A673 (cell line): ENCODE results near the gene SLC8A3. TPM values are rescaled to one million over a fixed set of nuclear protein-coding genes. Genes with fewer than 3 reads are reported as not detected.

Source experiments
- BruUV-seq: library from RNA; stranded (reverse); fragments of 400-500 nt; replicated peaks from 2 replicates; lab custom pipeline; 2021; lab: Mats Ljungman, UMichigan
- CTCF ChIA-PET: fragments of 300-600 bp; sonication (Branson Sonifier 250); formaldehyde crosslinking; loops from one replicate; lab custom pipeline; 2022; ENCODE audit warnings: antibody characterized with exemption; lab: Charles Lee
- POLR2A ChIA-PET: fragments of 300-600 bp; sonication (Branson Sonifier 250); formaldehyde crosslinking; loops from one replicate; lab custom pipeline; 2022; ENCODE audit warnings: antibody characterized with exemption; ENCODE audit not compliant: low non-redundant PET; lab: Charles Lee
- DNase-seq: peaks from one replicate; pipeline ENCODE4 v3.0.0-alpha.2; 2015; ENCODE audit warnings: low spot score
- H3K27ac ChIP-seq: fragments of 200-600 bp; sonication (generic); 2 replicates; pipeline ENCODE4 v1.5.1; 2016; ENCODE audit warnings: mixed run types, low read depth, mild to moderate bottlenecking, mixed read lengths, antibody characterized with exemption, low read length; ENCODE audit not compliant: poor library complexity, severe bottlenecking
- H3K27me3 ChIP-seq: fragments of 200-600 bp; sonication (generic); replicated peaks from 2 replicates; pipeline ENCODE4 v1.6.1; 2017; ENCODE audit warnings: mixed run types, low read depth, mild to moderate bottlenecking, mixed read lengths, antibody characterized with exemption, low read length; ENCODE audit not compliant: insufficient read depth, poor library complexity
- H3K36me3 ChIP-seq: fragments of 200-600 bp; sonication (generic); 2 replicates; pipeline ENCODE4 v1.6.1; 2016; ENCODE audit warnings: mixed run types, mild to moderate bottlenecking, mixed read lengths, antibody characterized with exemption, low read length; ENCODE audit not compliant: insufficient read depth, poor library complexity, severe bottlenecking
- H3K4me1 ChIP-seq: fragments of 200-600 bp; sonication (generic); 2 replicates; pipeline ENCODE4 v1.6.1; 2017; ENCODE audit warnings: mixed run types, mild to moderate bottlenecking, mixed read lengths, antibody characterized with exemption, low read length; ENCODE audit not compliant: insufficient read depth, poor library complexity, severe bottlenecking
- H3K4me3 ChIP-seq: fragments of 200-600 bp; sonication (generic); 2 replicates; pipeline ENCODE4 v1.5.1; 2016; ENCODE audit warnings: low read depth, mixed run types, mild to moderate bottlenecking, mixed read lengths, low read length; ENCODE audit not compliant: poor library complexity, severe bottlenecking
- H3K9me3 ChIP-seq: fragments of 200-600 bp; sonication (generic); 2 replicates; pipeline ENCODE4 v1.6.1; 2016; ENCODE audit warnings: mixed run types, low read depth, mild to moderate bottlenecking, mixed read lengths, antibody characterized with exemption, low read length; ENCODE audit not compliant: poor library complexity, severe bottlenecking
- CTCF ChIP-seq: fragments of 300-800, 200-600 bp; sonication (generic); conservative IDR thresholded peaks from 2 replicates; pipeline ENCODE4 v1.5.1; 2017; ENCODE audit warnings: low read depth, mild to moderate bottlenecking, antibody characterized with exemption, low read length, moderate library complexity, mixed read lengths
- EZH2 ChIP-seq: fragments of 200-600 bp; sonication (generic); IDR thresholded peaks from 2 replicates; pipeline ENCODE4 v1.6.1; 2017; ENCODE audit warnings: borderline replicate concordance, low read depth, mild to moderate bottlenecking, mixed read lengths, antibody characterized with exemption, low read length; ENCODE audit not compliant: poor library complexity, severe bottlenecking
- intact Hi-C: fragments of 100-400 bp; cut with micrococcal nuclease; formaldehyde crosslinking; loops from one replicate; pipeline ENCODE4 v1.10.0; 2022; ENCODE audit not compliant: unreplicated experiment
- total RNA-seq: library from RNA; stranded (reverse); gene quantifications from 2 replicates; pipeline ENCODE4 v1.2.3, GENCODE V29; 2021

The SLC8A3 gene
- total RNA-seq, 1 experiment from 2014 or later = not detected

GRCh38 chr14:70023871-70024270, 164.9 kb downstream of the SLC8A3 start:
- no peaks in the 10 kb centered on the region for H3K36me3 ChIP-seq
- BruUV-seq = no TSS peak
- ChIA-PET POLR2A (no interaction called here), CTCF (no interaction called here)
- H3K27me3 ChIP-seq = peaks cover 7% of the 10 kb centered on the region
- TF ChIP-seq EZH2 (no peak), CTCF (no peak)
- no peaks in the 10 kb centered on the region for H3K4me1 ChIP-seq
- H3K9me3 ChIP-seq = no peaks in the 10 kb centered on the region
- intact Hi-C loops = no loop called here
- H3K4me3 ChIP-seq = no peak overlapping the region
- no peak overlapping the region for H3K27ac ChIP-seq
- no peak for DNase-seq

GRCh38 chr14:70022771-70023445, 165.8 kb downstream of the SLC8A3 start:
- Histone ChIP-seq H3K27ac (no peak overlapping the region), H3K27me3 (no peaks in the 10 kb centered on the region), H3K4me1 (no peaks in the 10 kb centered on the region), H3K4me3 (no peak overlapping the region), H3K36me3 (no peaks in the 10 kb centered on the region), H3K9me3 (no peaks in the 10 kb centered on the region)
- no TSS peak for BruUV-seq
- no peak for DNase-seq
- ChIA-PET CTCF (no interaction called here), POLR2A (no interaction called here)
- intact Hi-C loops = no loop called here
- TF ChIP-seq EZH2 = no peak
- TF ChIP-seq CTCF = no peak

GRCh38 chr14:70021548-70022220, 167.1 kb downstream of the SLC8A3 start:
- POLR2A ChIA-PET = no interaction called here
- Histone ChIP-seq H3K36me3 (no peaks in the 10 kb centered on the region), H3K4me1 (no peaks in the 10 kb centered on the region), H3K4me3 (no peak overlapping the region), H3K27ac (no peak overlapping the region), H3K9me3 (no peaks in the 10 kb centered on the region), H3K27me3 (peaks cover 3% of the 10 kb centered on the region)
- CTCF ChIA-PET = no interaction called here
- intact Hi-C loops = no loop called here
- DNase-seq = no peak
- no peak for TF ChIP-seq CTCF
- TF ChIP-seq EZH2 = no peak
- BruUV-seq = no TSS peak
